Fibroblast of the aortic adventitia (primary cell): Measurements from ENCODE around the gene ZNF750. TPM values are rescaled to one million over a fixed set of nuclear protein-coding genes. Genes with fewer than 3 reads are reported as not detected.
A peak's percentile ranks its signal among the peaks of the same experiment; 100 is the strongest.

ENCODE experiments used
- DNase-seq: peaks from one replicate; pipeline ENCODE4 v3.0.0-alpha.2; 2010; ENCODE audit warnings: low read depth
- H3K4me3 ChIP-seq: 2 replicates; pipeline ENCODE4 v1.5.1; 2011; ENCODE audit warnings: low read depth, mild to moderate bottlenecking, control low read depth, low read length, moderate library complexity
- total RNA-seq: library from RNA; depleted of rRNA; stranded (reverse); fragments of >200 nt; gene quantifications from 2 replicates; pipeline ENCODE4 v1.2.3, GENCODE V29; 2012; ENCODE audit warnings: low replicate concordance
- TF ChIP-seq, protein P1 (sequence below): IDR thresholded peaks from 2 replicates; pipeline ENCODE4 v1.5.1; 2011; ENCODE audit warnings: mild to moderate bottlenecking, low read length, control low read depth, inconsistent platforms; ENCODE audit not compliant: insufficient read depth

Gene ZNF750
- total RNA-seq, 1 donor: not detected

DNA sequence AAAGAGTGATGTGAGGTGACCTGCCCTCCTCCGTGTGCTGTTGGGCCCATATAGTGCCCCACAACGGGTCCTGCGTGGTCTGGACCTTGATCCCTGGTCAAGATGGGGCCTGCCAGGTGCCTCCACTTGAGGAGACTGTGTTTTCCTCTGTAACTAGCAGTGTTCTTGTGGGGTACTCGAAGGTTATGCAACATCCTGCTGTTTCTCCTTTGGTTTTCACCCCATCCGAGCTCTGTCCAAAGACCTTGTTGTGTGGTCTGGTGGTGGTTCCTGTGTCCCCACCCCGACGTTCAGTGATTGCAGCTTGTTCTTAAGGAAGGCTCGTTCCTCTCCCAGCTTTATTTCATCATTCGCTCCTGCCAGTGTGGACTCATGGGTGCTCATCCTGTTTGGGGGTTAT is 38.7 kb upstream of the ZNF750 start:
- DNase-seq: no peak
- H3K4me3 ChIP-seq: no peak overlapping the region
- TF ChIP-seq, protein P1, sequence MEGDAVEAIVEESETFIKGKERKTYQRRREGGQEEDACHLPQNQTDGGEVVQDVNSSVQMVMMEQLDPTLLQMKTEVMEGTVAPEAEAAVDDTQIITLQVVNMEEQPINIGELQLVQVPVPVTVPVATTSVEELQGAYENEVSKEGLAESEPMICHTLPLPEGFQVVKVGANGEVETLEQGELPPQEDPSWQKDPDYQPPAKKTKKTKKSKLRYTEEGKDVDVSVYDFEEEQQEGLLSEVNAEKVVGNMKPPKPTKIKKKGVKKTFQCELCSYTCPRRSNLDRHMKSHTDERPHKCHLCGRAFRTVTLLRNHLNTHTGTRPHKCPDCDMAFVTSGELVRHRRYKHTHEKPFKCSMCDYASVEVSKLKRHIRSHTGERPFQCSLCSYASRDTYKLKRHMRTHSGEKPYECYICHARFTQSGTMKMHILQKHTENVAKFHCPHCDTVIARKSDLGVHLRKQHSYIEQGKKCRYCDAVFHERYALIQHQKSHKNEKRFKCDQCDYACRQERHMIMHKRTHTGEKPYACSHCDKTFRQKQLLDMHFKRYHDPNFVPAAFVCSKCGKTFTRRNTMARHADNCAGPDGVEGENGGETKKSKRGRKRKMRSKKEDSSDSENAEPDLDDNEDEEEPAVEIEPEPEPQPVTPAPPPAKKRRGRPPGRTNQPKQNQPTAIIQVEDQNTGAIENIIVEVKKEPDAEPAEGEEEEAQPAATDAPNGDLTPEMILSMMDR: no peak

DNA sequence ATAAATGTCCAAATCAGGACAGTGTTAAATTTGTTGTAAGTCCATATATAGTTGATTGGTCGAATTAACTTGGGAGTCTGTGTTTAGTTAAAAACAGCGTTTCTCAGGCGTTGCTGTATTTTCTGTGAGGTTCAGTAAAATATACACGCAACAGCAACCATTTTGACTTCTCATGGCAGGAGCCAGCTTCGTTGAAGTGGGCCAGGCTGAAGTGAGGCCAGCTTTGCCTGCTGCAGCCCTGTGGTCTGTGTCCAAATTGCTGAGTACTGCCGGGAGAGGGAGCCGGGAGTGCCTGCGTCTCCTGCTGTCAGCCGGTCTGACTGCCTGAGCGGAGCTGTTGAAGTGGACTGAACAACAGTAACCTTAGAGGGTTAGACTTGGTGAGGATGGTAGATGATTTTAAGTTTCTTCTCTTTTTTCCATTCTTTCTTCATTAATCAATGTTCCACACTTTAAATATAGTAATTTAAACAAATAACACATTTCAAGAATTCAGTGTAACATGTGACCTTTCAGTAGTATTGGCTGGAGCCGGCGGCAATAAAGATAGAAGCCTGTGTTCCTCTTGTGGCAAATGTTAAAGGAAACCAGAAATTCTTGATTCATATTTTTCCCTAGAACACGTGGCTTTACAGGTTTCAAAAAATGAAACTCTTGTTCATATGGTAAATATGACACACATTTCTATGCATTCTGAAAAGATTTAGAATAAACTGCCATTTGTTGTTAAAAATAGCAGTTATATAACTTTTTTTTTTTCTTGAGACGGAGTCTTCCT is 37.0 kb upstream of the ZNF750 start:
- DNase-seq: peak; percentile 84
- TF ChIP-seq, protein P1: peak; percentile 75
- H3K4me3 ChIP-seq: no peak overlapping the region

DNA sequence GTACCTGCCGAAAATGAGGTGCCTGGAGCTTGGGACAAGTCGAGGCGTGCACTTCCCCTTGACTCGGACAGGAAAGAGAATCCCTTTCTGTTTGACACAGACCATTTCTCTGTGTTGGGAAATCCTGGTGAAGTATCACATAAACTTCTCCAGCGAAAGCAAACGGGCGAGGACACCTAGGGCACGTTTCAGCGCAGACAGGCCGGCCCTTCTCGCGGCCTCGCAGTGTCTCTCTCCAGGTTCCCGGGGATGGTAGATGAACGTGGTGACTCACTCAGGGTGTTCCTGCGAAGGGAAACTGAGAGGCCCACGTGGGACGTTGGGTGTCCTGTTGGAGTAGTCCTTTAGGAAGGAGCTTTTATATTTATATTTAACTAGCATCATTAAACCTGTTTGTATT is 36.3 kb upstream of the ZNF750 start:
- no peak overlapping the region for H3K4me3 ChIP-seq
- DNase-seq: peak; percentile 22
- TF ChIP-seq, protein P1: no peak

DNA sequence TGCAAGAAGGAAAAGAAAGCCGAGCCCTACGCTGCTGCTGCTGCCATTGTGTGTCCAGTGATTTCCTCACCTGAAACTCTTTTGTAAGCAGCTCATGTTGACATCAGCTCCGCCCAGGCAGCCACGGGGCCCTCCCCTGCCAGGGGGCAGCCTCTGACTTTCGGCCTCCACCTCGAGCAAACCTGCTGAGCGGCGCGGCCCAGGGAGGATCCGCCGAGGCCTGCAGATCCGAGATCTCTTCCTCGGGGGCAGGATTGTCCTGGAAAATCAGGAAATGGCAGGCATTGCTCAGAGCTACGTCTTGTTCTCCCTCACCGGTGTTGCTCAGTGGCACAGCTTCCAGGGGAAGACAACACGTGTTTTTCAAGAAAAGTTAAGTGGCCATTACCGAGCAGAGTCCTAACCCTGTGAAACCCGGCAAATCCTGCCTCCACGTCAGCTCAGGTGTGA is 35.6 kb upstream of the ZNF750 start:
- DNase-seq: no peak
- no peak overlapping the region for H3K4me3 ChIP-seq
- TF ChIP-seq, protein P1: no peak

DNA sequence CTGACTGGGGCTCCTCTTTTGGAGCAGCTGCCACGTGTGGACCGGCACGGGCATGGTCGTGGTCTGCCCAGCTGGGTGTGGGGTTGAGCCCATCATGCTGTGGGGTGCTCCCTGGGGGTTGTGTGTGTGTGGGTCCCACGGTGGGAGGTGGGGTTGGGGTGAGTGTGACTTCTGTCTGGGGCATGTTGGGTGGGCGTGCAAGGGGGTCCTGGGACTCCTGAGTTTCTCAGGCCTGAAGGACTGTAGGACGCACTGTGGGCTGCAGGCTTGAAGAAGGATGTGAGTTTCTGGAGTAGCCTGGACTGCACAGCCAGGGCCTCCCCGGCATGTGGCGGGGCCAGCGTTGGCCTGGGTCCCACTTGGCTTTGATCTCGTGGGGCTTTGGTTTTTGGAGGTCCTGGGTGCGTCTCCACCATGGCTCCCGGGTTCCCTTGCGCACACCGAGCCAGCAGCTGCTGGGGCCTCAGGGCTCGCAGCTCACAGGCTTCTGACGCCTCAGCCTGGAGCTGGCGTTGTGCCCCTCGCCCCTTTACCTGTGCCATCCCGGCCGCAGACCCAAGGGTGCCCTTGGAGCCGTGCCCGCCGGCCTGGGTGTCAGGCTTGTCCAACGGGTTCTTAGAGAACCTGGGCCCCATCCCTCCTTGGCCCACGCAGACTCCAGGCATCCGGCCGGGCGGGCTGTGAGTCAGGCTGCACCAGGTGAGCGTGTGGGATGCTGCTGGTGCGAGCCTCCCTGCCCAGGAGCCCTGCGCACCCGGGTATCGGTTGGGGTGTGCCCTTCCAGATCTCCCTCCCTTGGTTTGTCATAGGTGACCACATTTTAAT is 34.4 kb upstream of the ZNF750 start:
- TF ChIP-seq, protein P1: no peak
- no peak overlapping the region for H3K4me3 ChIP-seq
- DNase-seq: no peak

DNA sequence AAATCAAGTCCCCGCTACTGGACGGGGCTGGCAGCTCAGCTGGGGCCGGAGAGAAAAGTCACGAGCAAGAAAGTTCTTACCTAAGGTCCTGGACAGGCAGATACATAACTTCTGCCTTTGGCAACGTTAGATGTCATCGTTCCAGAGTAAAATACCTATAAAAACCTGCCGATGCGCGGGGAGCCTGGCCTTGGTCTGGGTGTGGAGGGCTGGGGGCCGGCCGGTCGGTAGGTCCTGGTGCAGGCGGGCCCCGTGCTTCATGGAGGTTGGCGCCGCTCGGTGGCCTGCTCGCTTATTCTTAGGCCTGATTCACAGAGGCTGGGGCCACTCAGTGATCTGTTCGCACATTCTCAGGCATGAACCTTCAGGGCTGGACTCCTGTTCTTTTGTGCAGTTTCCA is 33.7 kb upstream of the ZNF750 start:
- TF ChIP-seq, protein P1: no peak
- H3K4me3 ChIP-seq: no peak overlapping the region
- DNase-seq: no peak
